Psoas muscle (tissue), 8 donors: ENCODE results near the gene RASA2. TPM values are rescaled to one million over a fixed set of nuclear protein-coding genes. Genes with fewer than 3 reads are reported as not detected.

ENCODE experiments used
- ATAC-seq, 4 donors: fragments of 200-7000 bp; cut with Tn5 transposase; one replicate each; pipeline ENCODE4 v1.9.1; 2020; ENCODE audit warnings: moderate library complexity in 3 of 4, mild to moderate bottlenecking in 2 of 4
- DNase-seq, 2 donors: peaks; one replicate each; pipeline ENCODE4 v3.0.0-alpha.2; 2020
- H3K27ac ChIP-seq: fragments of 200-600 bp; one replicate; pipeline ENCODE4 v1.8.0; 2022
- H3K27me3 ChIP-seq, 3 donors: fragments of 200-600 bp in 1 of 3; one replicate each; pipeline versions ENCODE4 v1.6.1 to v1.8.0; 2013 to 2022; ENCODE audit warnings: low read length in 2 of 3, mild to moderate bottlenecking in 2 of 3, moderate library complexity in 1 of 3; ENCODE audit not compliant: insufficient read depth in 3 of 3
- H3K36me3 ChIP-seq, 2 donors: fragments of 200-600 bp in 1 of 2; one replicate each; pipeline versions ENCODE4 v1.6.1 to v1.8.0; 2013 to 2022; ENCODE audit warnings: low read depth in 1 of 2, mild to moderate bottlenecking in 1 of 2, moderate library complexity in 1 of 2; ENCODE audit not compliant: insufficient read depth in 1 of 2
- H3K4me1 ChIP-seq: fragments of 200-600 bp; one replicate; pipeline ENCODE4 v1.8.0; 2022
- H3K4me3 ChIP-seq: fragments of 200-600 bp; one replicate; pipeline ENCODE4 v1.8.0; 2022; ENCODE audit warnings: mild to moderate bottlenecking
- H3K9me3 ChIP-seq: fragments of 200-600 bp; one replicate; pipeline ENCODE4 v1.8.0; 2022
- CTCF ChIP-seq: fragments of 200-600 bp; IDR thresholded peaks from one replicate; pipeline ENCODE4 v1.8.0; 2022; ENCODE audit warnings: antibody characterized with exemption
- WGBS, 3 donors: extraction: QIAGEN DNeasy Blood & Tissue Kit; methylation state at CpG; one replicate each; pipeline versions ENCODE4 v1.1.6 to v1.1.7; 2013; 5-methylcytosine and 5-hydroxymethylcytosine counted together
- intact Hi-C, 2 donors: fragments of 100-400 bp; cut with DNase I; formaldehyde crosslinking; loops; one replicate each; pipeline versions ENCODE4 v1.11.0 to v1.14.2; 2022
- polyA plus RNA-seq, 3 donors: library from polyadenylated mRNA; stranded (reverse); fragments of 200-250 nt; gene quantifications; one replicate each; pipeline ENCODE4 v1.2.3, GENCODE V29; 2013
- total RNA-seq, 4 donors: library from RNA; stranded (reverse); fragmentation: NEBNext Ultra II Directional in 2 of 4; extraction: Animal tissue kit (Norgen Biotek cat#: 25700) in 2 of 4; gene quantifications; one replicate each; pipeline versions ENCODE4 v1.2.1 to v1.2.4, GENCODE V29; 2021 to 2023
- donor health status: healthy with polysubstance abuse.
- donor health status: DM: no; HTN: no; CAD: no; lungs with moderate emphysema.
- donor health status: Bipolar disorder and iron deficiency.
- donor health status: healthy.
- donor health status: DM: yes; HTN: yes; CAD: no.
- donor health status: DM: no; HTN: no; CAD: no.
- donor health status: DM: no; HTN: no; CAD: no.
- donor health status: DM: yes; HTN: yes; CAD: no.

RASA2 gene
- total and polyA plus RNA-seq, 7 donors: 1.3 to 4.0 (median 2.3) TPM

GRCh38 chr3:141442446-141442845 lies 44.4 kb upstream of the RASA2 start:
- ATAC-seq (no peak), DNase-seq (no peak)
- H3K36me3 ChIP-seq: peaks cover 3 to 65% of the 10 kb centered on the region in 2 donors
- intact Hi-C loops: loop anchor here (5.0 kb wide), 1 partner anchor 40 kb away; no protein-coding TSS in a partner anchor
- H3K4me1 ChIP-seq: peaks cover 24% of the 10 kb centered on the region
- no peaks in the 10 kb centered on the region for H3K9me3 ChIP-seq
- no peak overlapping the region for H3K4me3 ChIP-seq
- no peak for TF ChIP-seq CTCF
- H3K27ac ChIP-seq: peak overlapping the region; percentile 64
- H3K27me3 ChIP-seq: no peaks in the 10 kb centered on the region
- WGBS, 3 donors: 57 to 64% (median 57%) methylated on average over 10 of the region's 10 CpGs

DNA sequence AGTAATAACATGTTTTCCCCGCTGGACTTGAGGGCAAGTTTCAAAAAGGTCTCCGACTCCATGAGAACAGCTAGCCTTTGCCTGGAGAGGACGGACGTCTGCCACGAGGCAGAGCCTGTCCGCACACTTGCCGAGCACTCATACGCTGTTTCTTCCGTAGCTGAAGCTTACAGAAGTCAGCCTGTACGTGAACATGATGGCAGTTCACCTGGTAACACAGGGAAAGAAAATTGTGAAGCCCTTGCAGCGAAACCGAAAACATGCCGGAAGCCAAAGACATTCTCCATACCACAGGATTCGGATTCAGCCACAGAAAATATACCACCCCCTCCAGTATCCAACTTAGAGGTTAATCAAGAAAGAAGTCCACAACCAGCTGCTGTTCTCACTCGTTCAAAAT lies 43.9 kb upstream of the RASA2 start:
- Histone ChIP-seq H3K4me3 (no peak overlapping the region), H3K9me3 (no peaks in the 10 kb centered on the region), H3K4me1 (peaks cover 24% of the 10 kb centered on the region), H3K27me3 (no peaks in the 10 kb centered on the region), H3K36me3 (peaks cover 3 to 67% of the 10 kb centered on the region in 2 donors), H3K27ac (peak overlapping the region; percentile 64)
- no peak for TF ChIP-seq CTCF
- no peak for ATAC-seq
- 86 to 92% (median 88%) methylated on average over 15 of the region's 15 CpGs for WGBS, 3 donors
- DNase-seq: no peak
- intact Hi-C loops: loop anchor here (5.0 kb wide), 1 partner anchor 41 kb away; no protein-coding TSS in a partner anchor

DNA sequence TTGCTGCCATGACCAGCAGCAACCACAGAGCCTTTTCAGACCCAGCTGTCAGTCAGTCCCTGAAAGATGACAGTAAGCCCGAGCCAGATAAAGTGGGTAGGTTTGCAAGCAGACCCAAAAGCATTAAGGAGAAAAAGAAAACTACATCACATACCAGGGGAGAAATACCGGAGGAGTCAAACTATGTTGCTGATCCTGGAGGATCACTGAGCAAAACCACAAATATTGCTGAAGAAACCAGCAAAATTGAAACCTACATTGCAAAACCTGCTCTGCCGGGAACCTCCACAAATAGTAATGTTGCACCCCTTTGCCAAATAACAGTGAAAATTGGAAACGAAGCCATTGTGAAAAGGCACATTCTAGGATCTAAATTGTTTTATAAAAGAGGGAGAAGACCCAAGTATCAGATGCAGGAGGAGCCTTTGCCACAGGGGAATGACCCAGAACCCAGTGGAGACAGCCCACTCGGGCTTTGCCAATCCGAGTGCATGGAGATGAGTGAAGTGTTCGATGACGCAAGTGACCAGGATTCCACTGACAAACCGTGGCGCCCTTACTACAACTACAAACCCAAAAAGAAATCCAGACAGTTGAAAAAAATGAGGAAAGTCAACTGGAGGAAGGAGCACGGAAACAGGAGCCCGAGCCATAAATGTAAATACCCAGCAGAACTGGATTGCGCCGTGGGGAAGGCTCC lies 42.1 kb upstream of the RASA2 start:
- TF ChIP-seq CTCF: no peak
- ATAC-seq (no peak), DNase-seq (no peak)
- Histone ChIP-seq H3K4me3 (no peak overlapping the region), H3K4me1 (peaks cover 13% of the 10 kb centered on the region), H3K36me3 (peaks cover 3 to 60% of the 10 kb centered on the region in 2 donors), H3K9me3 (no peaks in the 10 kb centered on the region), H3K27ac (no peak overlapping the region), H3K27me3 (no peaks in the 10 kb centered on the region)
- WGBS, 3 donors: 92 to 96% (median 96%) methylated on average over 14 of the region's 14 CpGs
- intact Hi-C loops: loop anchor here (5.0 kb wide), 1 partner anchor 42 kb away; no protein-coding TSS in a partner anchor

GRCh38 chr3:141445990-141446389 lies 40.8 kb upstream of the RASA2 start:
- Histone ChIP-seq H3K27me3 (no peaks in the 10 kb centered on the region), H3K9me3 (no peaks in the 10 kb centered on the region), H3K4me1 (peaks cover 5% of the 10 kb centered on the region), H3K36me3 (peaks cover 3 to 60% of the 10 kb centered on the region in 2 donors), H3K4me3 (no peak overlapping the region), H3K27ac (no peak overlapping the region)
- intact Hi-C loops: no loop called here
- WGBS, 3 donors: 95 to 100% (median 99%) methylated on average over 1 of the region's 1 CpG
- no peak for TF ChIP-seq CTCF
- DNase-seq (no peak), ATAC-seq (no peak)

GRCh38 chr3:141446737-141447136 lies 40.1 kb upstream of the RASA2 start:
- peaks cover 3 to 60% of the 10 kb centered on the region in 2 donors for H3K36me3 ChIP-seq
- H3K27ac ChIP-seq: no peak overlapping the region
- no peak for DNase-seq
- no peak for ATAC-seq
- H3K4me1 ChIP-seq: peaks cover 5% of the 10 kb centered on the region
- H3K4me3 ChIP-seq: no peak overlapping the region
- H3K27me3 ChIP-seq: no peaks in the 10 kb centered on the region
- intact Hi-C loops: no loop called here
- no peaks in the 10 kb centered on the region for H3K9me3 ChIP-seq
- no peak for TF ChIP-seq CTCF
